Transverse colon (tissue), 4 donors: ENCODE results near the gene ASIC2. TPM values are rescaled to one million over a fixed set of nuclear protein-coding genes. Genes with fewer than 3 reads are reported as not detected.

Experiments
- DNase-seq: peaks from one replicate; pipeline ENCODE4 v3.0.0-alpha.2; 2019
- H3K27ac ChIP-seq, 4 donors: fragments of 200-600 bp; sonication (generic); 2 replicates each; pipeline ENCODE4 v1.5.1; 2016 to 2018; ENCODE audit warnings: inconsistent platforms in 4 of 4
- H3K27me3 ChIP-seq: fragments of 200-600 bp; sonication (generic); 2 replicates; pipeline ENCODE4 v1.5.1; 2017; ENCODE audit warnings: inconsistent platforms
- H3K36me3 ChIP-seq, 4 donors: fragments of 200-600 bp; sonication (generic); 2 replicates each; pipeline ENCODE4 v1.5.1; 2017 to 2019; ENCODE audit warnings: inconsistent platforms in 4 of 4
- H3K4me1 ChIP-seq, 4 donors: fragments of 200-600 bp; sonication (generic); 2 replicates each; pipeline ENCODE4 v1.5.1; 2017 to 2020; ENCODE audit warnings: inconsistent platforms in 4 of 4
- H3K4me3 ChIP-seq, 4 donors: fragments of 200-600 bp; sonication (generic); 1 replicate in 1 of 4; 2 replicates in 3 of 4; pipeline versions ENCODE4 v1.5.1 to v1.6.1; 2017 to 2019; ENCODE audit warnings: inconsistent platforms in 4 of 4
- H3K9me3 ChIP-seq, 2 donors: fragments of 200-600 bp; sonication (generic); 2 replicates each; pipeline ENCODE4 v1.5.1; 2017 to 2019; ENCODE audit warnings: inconsistent platforms in 2 of 2
- CTCF ChIP-seq, 5 experiments: fragments of 200-600 bp in 3 of 5; fragments of 450-650 bp in 2 of 5; sonication (generic) in 3 of 5; IDR thresholded peaks; 1 replicate in 2 of 5; 2 replicates in 3 of 5; pipeline ENCODE4 v1.5.1; 2016 to 2017; ENCODE audit warnings: antibody characterized with exemption in 5 of 5, inconsistent platforms in 3 of 5, mild to moderate bottlenecking in 2 of 5, moderate library complexity in 1 of 5
- EP300 ChIP-seq: sonication (generic); formaldehyde crosslinking; IDR thresholded peaks from one replicate; pipeline ENCODE4 v1.6.1; 2017; ENCODE audit warnings: antibody characterized with exemption, low read depth
- POLR2A ChIP-seq: fragments of 450-650 bp; IDR thresholded peaks from one replicate; pipeline ENCODE4 v1.6.1; 2016; ENCODE audit warnings: antibody characterized with exemption, mild to moderate bottlenecking, moderate library complexity
- POLR2AphosphoS5 ChIP-seq, 3 donors: sonication (generic); formaldehyde crosslinking; IDR thresholded peaks; one replicate each; pipeline ENCODE4 v1.6.1; 2016; ENCODE audit warnings: antibody characterized with exemption in 3 of 3
- WGBS, 2 donors: methylation state at CpG; one replicate each; pipeline ENCODE4 v1.1.5; 2018; ENCODE audit warnings: low coverage in 1 of 2; 5-methylcytosine and 5-hydroxymethylcytosine counted together
- in situ Hi-C, 4 donors: fragments of 200-750 bp; cut with MboI; loops; one replicate each; pipeline versions ENCODE4 v1.15.0 to v1.15.1; 2017; ENCODE audit warnings: low sequenced_read_pairs in 3 of 4, low pct_ligation_motif_present in 1 of 4, low pct_unique_long_range_greater_than_20kb in 1 of 4
- intact Hi-C: fragments of 100-400 bp; cut with DNase I; formaldehyde crosslinking; loops from one replicate; pipeline ENCODE4 v1.15.1; 2023; ENCODE audit warnings: low total_unique reads
- total RNA-seq, 4 donors: library from RNA; depleted of rRNA; stranded (reverse); fragments of >200 nt; gene quantifications; one replicate each; pipeline ENCODE4 v1.1.0, GENCODE V29; 2016

The ASIC2 gene
- total RNA-seq, 4 donors from 2014 or later: 0.16 to 0.55 TPM; not detected in 2

GRCh38 chr17:33028061-33028460, 265.0 kb downstream of the ASIC2 start:
- 78% methylated on average over 8 of the region's 8 CpGs; no CpG with 5 or more reads in 1 of the 2 donors for WGBS, 2 donors
- TF ChIP-seq EP300: no peak
- no peak for TF ChIP-seq POLR2AphosphoS5 (IDR thresholded peaks at IDR 0.05)
- no peak for TF ChIP-seq POLR2A
- no peak for TF ChIP-seq CTCF (IDR thresholded peaks at IDR 0.05)
- Histone ChIP-seq H3K27me3 (no peaks in the 10 kb centered on the region), H3K36me3 (no peaks in the 10 kb centered on the region), H3K4me3 (no peak overlapping the region), H3K27ac (no peak overlapping the region), H3K4me1 (no peaks in the 10 kb centered on the region), H3K9me3 (no peaks in the 10 kb centered on the region)
- in situ Hi-C loops: loop anchor here in 2 of 4 donors (25.0 kb wide), 2 partner anchors 634 to 659 kb away; no protein-coding TSS in a partner anchor
- intact Hi-C loops: no loop called here
- no peak for DNase-seq

GRCh38 chr17:33024688-33025486, 268.2 kb downstream of the ASIC2 start:
- H3K4me3 ChIP-seq: no peak overlapping the region
- no peak for TF ChIP-seq EP300
- TF ChIP-seq POLR2A: no peak
- TF ChIP-seq CTCF (IDR thresholded peaks at IDR 0.05): no peak
- no peak for TF ChIP-seq POLR2AphosphoS5 (IDR thresholded peaks at IDR 0.05)
- intact Hi-C loops (no loop called here), in situ Hi-C loops (loop anchor here in 2 of 4 donors (25.0 kb wide), 2 partner anchors 637 to 662 kb away; no protein-coding TSS in a partner anchor)
- H3K9me3 ChIP-seq: no peaks in the 10 kb centered on the region
- no peak for DNase-seq
- H3K27ac ChIP-seq: no peak overlapping the region
- H3K36me3 ChIP-seq: no peaks in the 10 kb centered on the region
- no peaks in the 10 kb centered on the region for H3K27me3 ChIP-seq
- no peaks in the 10 kb centered on the region for H3K4me1 ChIP-seq
- 74 to 100% methylated on average over 1 to 3 of the region's 3 CpGs for WGBS, 2 donors

- Histone ChIP-seq H3K27me3 (no peaks in the 10 kb centered on the region), H3K4me3 (no peak overlapping the region), H3K4me1 (no peaks in the 10 kb centered on the region), H3K27ac (no peak overlapping the region), H3K36me3 (no peaks in the 10 kb centered on the region), H3K9me3 (no peaks in the 10 kb centered on the region)
- DNase-seq: no peak
- no peak for TF ChIP-seq POLR2AphosphoS5 (IDR thresholded peaks at IDR 0.05)
- TF ChIP-seq CTCF (IDR thresholded peaks at IDR 0.05): no peak
- no peak for TF ChIP-seq POLR2A
- TF ChIP-seq EP300: no peak
- intact Hi-C loops (no loop called here), in situ Hi-C loops (no loop called here)
- 88% methylated on average over 1 to 3 of the region's 3 CpGs for WGBS, 2 donors
Measured at GRCh38 chr17:33023790-33024189, 269.3 kb downstream of the ASIC2 start.

- DNase-seq: no peak
- in situ Hi-C loops (no loop called here), intact Hi-C loops (no loop called here)
- Histone ChIP-seq H3K27ac (no peak overlapping the region), H3K36me3 (no peaks in the 10 kb centered on the region), H3K4me3 (no peak overlapping the region), H3K9me3 (no peaks in the 10 kb centered on the region), H3K4me1 (no peaks in the 10 kb centered on the region), H3K27me3 (no peaks in the 10 kb centered on the region)
- no peak for TF ChIP-seq POLR2AphosphoS5 (IDR thresholded peaks at IDR 0.05)
- TF ChIP-seq EP300: no peak
- 63 to 81% methylated on average over 5 to 12 of the region's 12 CpGs for WGBS, 2 donors
Measured at GRCh38 chr17:33021731-33022408, 271.2 kb downstream of the ASIC2 start.
